Adrenal gland (tissue), 12 donors: Measurements from ENCODE around the gene IQCM. TPM values are rescaled to one million over a fixed set of nuclear protein-coding genes. Genes with fewer than 3 reads are reported as not detected.

Experiments
- DNase-seq, 7 donors: peaks; one replicate each; pipeline ENCODE4 v3.0.0-alpha.2; 2019 to 2020
- H3K27ac ChIP-seq, 5 donors: fragments of 200-600 bp; sonication (generic) in 4 of 5; 1 replicate in 3 of 5; 2 replicates in 2 of 5; pipeline versions ENCODE4 v1.5.1 to v1.8.0; 2016 to 2020; ENCODE audit warnings: mild to moderate bottlenecking in 1 of 5
- H3K27me3 ChIP-seq: fragments of 200-600 bp; 2 replicates; pipeline ENCODE4 v1.8.0; 2021
- H3K36me3 ChIP-seq, 2 donors: fragments of 200-600 bp; replicated peaks in 1 of 2; 1 replicate in 1 of 2; 2 replicates in 1 of 2; pipeline versions ENCODE4 v1.5.1 to v1.8.0; 2018 to 2022
- H3K4me1 ChIP-seq, 2 donors: fragments of 200-600 bp; replicated peaks in 1 of 2; 1 replicate in 1 of 2; 2 replicates in 1 of 2; pipeline versions ENCODE4 v1.5.1 to v1.8.0; 2018 to 2021
- H3K4me3 ChIP-seq, 4 donors: fragments of 200-600 bp; sonication (generic) in 3 of 4; one replicate each; pipeline ENCODE4 v1.5.1; 2016 to 2018
- H3K9me3 ChIP-seq, 3 donors: fragments of 200-600 bp; sonication (generic) in 1 of 3; replicated peaks in 1 of 3; 1 replicate in 2 of 3; 2 replicates in 1 of 3; pipeline versions ENCODE4 v1.5.1 to v1.8.0; 2016 to 2021
- POLR2A ChIP-seq, 2 donors: fragments of 450-650 bp; IDR thresholded peaks; one replicate each; pipeline ENCODE4 v1.6.1; 2017; ENCODE audit warnings: antibody characterized with exemption in 2 of 2, mild to moderate bottlenecking in 2 of 2, moderate library complexity in 1 of 2
- WGBS, 4 donors: extraction: QIAGEN DNeasy Blood & Tissue Kit in 2 of 4; methylation state at CpG; one replicate each; pipeline versions ENCODE4 v1.1.5 to v1.1.7; 2013 to 2017; 5-methylcytosine and 5-hydroxymethylcytosine counted together
- intact Hi-C, 2 donors: fragments of 100-400 bp; cut with DNase I; formaldehyde crosslinking; loops; one replicate each; pipeline versions ENCODE4 v1.14.1 to v1.15.0; 2022 to 2023
- polyA plus RNA-seq, 3 donors: library from polyadenylated mRNA; stranded (reverse); fragments of 200-250 nt in 2 of 3; fragments of 350-450 nt in 1 of 3; fragmentation: Illumina TruSeq in 1 of 3; extraction: RNeasy Lipid Tissue Mini Kit (QIAGEN cat#74804) in 1 of 3; gene quantifications; one replicate each; pipeline ENCODE4 v1.2.3, GENCODE V29; 2013 to 2014
- total RNA-seq, 9 donors: library from RNA; depleted of rRNA in 4 of 9; stranded (reverse); fragments of >200 nt in 4 of 9; fragments of 120-200 nt in 1 of 9; fragmentation: NEBNext Ultra II Directional in 1 of 9; extraction: Animal tissue kit (Norgen Biotek cat#: 25700) in 1 of 9; gene quantifications; one replicate each; pipeline versions ENCODE4 v1.1.0 to v1.2.4, GENCODE V29; 2013 to 2023
- TF ChIP-seq, protein P1 (sequence below), 6 experiments: fragments of 450-650 bp in 4 of 6; fragments of 200-600 bp in 2 of 6; sonication (generic) in 1 of 6; IDR thresholded peaks; 1 replicate in 5 of 6; 2 replicates in 1 of 6; pipeline versions ENCODE4 v1.5.1 to v1.8.0; 2016 to 2021; ENCODE audit warnings: antibody characterized with exemption in 6 of 6, mild to moderate bottlenecking in 2 of 6, moderate library complexity in 1 of 6
- donor health status: healthy with polysubstance abuse.
- donor health status: Bipolar disorder and iron deficiency.
- donor health status: DM: yes; HTN: yes; CAD: no.
- donor health status: DM: no; HTN: no; CAD: no.
- donor health status: DM: no; HTN: no; CAD: no.
- donor health status: DM: yes; HTN: yes; CAD: no.

Gene IQCM
- total and polyA plus RNA-seq, 12 donors, result not detected

DNA sequence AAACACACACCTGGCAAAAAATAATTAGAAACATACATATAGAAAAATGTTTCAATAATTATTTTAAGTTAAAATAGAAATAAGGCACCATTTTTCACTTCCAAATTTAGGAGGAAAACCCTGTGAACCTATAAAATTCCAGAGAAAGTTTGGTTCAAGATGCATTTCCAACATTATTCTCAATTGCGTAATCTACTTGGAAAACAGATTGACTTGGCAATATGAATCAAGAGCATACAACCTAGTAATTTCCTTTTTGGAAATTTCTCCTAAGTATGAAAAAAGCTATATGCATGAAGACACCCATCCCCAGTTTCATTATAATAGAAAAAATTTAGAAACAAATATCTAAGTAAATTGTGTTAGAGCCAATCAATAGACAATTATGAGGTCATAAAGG, 242.9 kb downstream of the IQCM start:
- intact Hi-C loops, result no loop called here
- Histone ChIP-seq H3K36me3 (no peaks in the 10 kb centered on the region), H3K27me3 (no peaks in the 10 kb centered on the region), H3K4me3 (no peak overlapping the region), H3K4me1 (no peaks in the 10 kb centered on the region), H3K9me3 (no peaks in the 10 kb centered on the region), H3K27ac (no peak overlapping the region)
- 89 to 94% (median 92%) methylated on average over 1 of the region's 1 CpG for WGBS, 4 donors
- no peak for DNase-seq
- no peak for TF ChIP-seq POLR2A (IDR thresholded peaks at IDR 0.05)
- TF ChIP-seq, protein P1, sequence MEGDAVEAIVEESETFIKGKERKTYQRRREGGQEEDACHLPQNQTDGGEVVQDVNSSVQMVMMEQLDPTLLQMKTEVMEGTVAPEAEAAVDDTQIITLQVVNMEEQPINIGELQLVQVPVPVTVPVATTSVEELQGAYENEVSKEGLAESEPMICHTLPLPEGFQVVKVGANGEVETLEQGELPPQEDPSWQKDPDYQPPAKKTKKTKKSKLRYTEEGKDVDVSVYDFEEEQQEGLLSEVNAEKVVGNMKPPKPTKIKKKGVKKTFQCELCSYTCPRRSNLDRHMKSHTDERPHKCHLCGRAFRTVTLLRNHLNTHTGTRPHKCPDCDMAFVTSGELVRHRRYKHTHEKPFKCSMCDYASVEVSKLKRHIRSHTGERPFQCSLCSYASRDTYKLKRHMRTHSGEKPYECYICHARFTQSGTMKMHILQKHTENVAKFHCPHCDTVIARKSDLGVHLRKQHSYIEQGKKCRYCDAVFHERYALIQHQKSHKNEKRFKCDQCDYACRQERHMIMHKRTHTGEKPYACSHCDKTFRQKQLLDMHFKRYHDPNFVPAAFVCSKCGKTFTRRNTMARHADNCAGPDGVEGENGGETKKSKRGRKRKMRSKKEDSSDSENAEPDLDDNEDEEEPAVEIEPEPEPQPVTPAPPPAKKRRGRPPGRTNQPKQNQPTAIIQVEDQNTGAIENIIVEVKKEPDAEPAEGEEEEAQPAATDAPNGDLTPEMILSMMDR (IDR thresholded peaks at IDR 0.05), result no peak

DNA sequence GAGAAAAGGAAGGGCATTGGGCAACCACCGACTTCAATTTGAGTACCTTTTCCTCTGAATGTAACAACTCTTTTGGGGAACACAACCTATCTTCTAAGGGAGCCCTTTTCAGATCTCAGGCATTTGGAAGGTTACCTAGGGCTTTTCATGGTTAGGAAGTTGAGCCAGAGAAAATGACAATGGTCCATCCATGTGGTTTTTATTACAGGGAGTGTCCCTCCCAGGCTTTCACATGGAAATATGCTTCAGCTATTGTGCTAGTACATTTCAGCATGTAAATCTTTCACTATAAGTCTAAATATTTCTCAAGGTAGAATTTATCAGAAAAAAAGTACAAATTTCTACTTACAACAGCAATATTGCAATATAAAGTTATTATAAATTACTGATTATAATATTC, 259.8 kb downstream of the IQCM start:
- Histone ChIP-seq H3K4me3 (no peak overlapping the region), H3K27ac (no peak overlapping the region), H3K27me3 (no peaks in the 10 kb centered on the region), H3K4me1 (no peaks in the 10 kb centered on the region), H3K9me3 (no peaks in the 10 kb centered on the region), H3K36me3 (no peaks in the 10 kb centered on the region)
- WGBS, 4 donors, result 59 to 77% (median 63%) methylated on average over 1 of the region's 1 CpG
- intact Hi-C loops, result no loop called here
- DNase-seq, result no peak
- TF ChIP-seq POLR2A (IDR thresholded peaks at IDR 0.05), result no peak
- TF ChIP-seq, protein P1 (IDR thresholded peaks at IDR 0.05), result no peak

DNA sequence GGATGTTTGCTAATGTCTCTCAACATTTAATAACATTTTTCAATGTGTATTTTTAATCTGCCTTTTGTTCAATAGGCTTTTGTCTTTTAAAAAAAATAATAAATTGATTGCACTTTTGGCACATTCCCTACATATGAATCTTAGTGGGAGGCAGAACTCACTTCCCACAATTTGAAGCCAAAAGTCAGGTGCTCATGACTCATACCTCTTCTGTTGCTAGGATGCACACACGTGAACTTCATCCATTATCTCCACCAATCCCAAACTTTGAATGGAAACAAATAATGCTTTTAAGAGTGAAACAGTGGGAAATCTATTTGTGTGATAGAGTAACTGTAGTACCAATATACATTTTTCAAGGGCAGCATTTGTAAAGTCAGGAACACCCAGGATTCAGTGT, 260.5 kb downstream of the IQCM start:
- WGBS, 4 donors, result 37 to 53% (median 43%) methylated on average over 1 of the region's 1 CpG
- H3K4me1 ChIP-seq, result no peaks in the 10 kb centered on the region
- DNase-seq, result no peak
- no peaks in the 10 kb centered on the region for H3K36me3 ChIP-seq
- intact Hi-C loops, result no loop called here
- H3K27me3 ChIP-seq, result no peaks in the 10 kb centered on the region
- TF ChIP-seq, protein P1 (IDR thresholded peaks at IDR 0.05), result no peak
- no peak for TF ChIP-seq POLR2A (IDR thresholded peaks at IDR 0.05)
- H3K4me3 ChIP-seq, result no peak overlapping the region
- H3K9me3 ChIP-seq, result no peaks in the 10 kb centered on the region
- no peak overlapping the region for H3K27ac ChIP-seq

DNA sequence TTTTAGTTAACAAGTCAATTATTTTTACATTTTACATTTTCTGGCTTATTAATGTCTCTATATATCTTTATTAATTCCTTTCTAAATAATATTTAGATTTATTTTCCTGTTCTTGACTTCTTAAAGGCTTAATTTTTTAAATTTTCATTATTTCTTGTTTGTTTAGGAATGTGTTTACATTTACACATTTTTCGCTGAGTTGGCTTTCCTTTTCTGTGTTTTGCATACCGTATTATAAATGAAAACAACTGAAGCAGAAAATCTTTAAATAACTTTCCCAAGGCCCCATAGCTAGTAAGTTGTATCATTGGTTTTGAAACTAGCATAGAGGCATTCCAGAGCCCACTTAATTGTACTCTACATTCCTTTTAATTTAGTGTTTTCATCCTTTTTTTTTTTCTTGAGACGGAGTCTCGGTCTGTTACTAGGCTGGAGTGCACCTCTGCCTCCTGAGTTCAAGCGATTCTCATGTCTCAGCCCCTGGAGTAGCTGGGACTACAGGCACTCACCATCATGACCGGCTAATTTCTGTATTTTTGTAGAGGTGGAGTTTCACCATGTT, 261.6 kb downstream of the IQCM start:
- Histone ChIP-seq H3K4me3 (no peak overlapping the region), H3K9me3 (no peaks in the 10 kb centered on the region), H3K4me1 (no peaks in the 10 kb centered on the region), H3K27me3 (no peaks in the 10 kb centered on the region), H3K27ac (no peak overlapping the region), H3K36me3 (no peaks in the 10 kb centered on the region)
- TF ChIP-seq, protein P1 (IDR thresholded peaks at IDR 0.05), result no peak
- no peak for TF ChIP-seq POLR2A (IDR thresholded peaks at IDR 0.05)
- WGBS, 4 donors, result 74 to 94% (median 85%) methylated on average over 6 of the region's 6 CpGs
- intact Hi-C loops, result loop anchor here in 1 of 2 donors (5.0 kb wide), 1 partner anchor 182 kb away; no protein-coding TSS in a partner anchor
- no peak for DNase-seq
